Left lung (tissue), 14 donors: ENCODE results near the gene CARS1. TPM values are rescaled to one million over a fixed set of nuclear protein-coding genes. Genes with fewer than 3 reads are reported as not detected.

ENCODE experiments used
- ATAC-seq: fragments of 200-7000 bp; cut with Tn5 transposase; one replicate; pipeline ENCODE4 v1.9.1; 2020; ENCODE audit warnings: moderate library complexity
- DNase-seq, 4 donors: peaks; one replicate each; pipeline ENCODE4 v3.0.0-alpha.2; 2013 to 2020
- H3K27ac ChIP-seq, 2 donors: fragments of 200-600 bp; sonication (generic) in 1 of 2; one replicate each; pipeline versions ENCODE4 v1.5.0 to v1.8.0; 2020 to 2021
- H3K27me3 ChIP-seq, 2 donors: fragments of 200-600 bp; sonication (generic) in 1 of 2; one replicate each; pipeline versions ENCODE4 v1.5.0 to v1.8.0; 2020 to 2021
- H3K36me3 ChIP-seq, 2 donors: fragments of 200-600 bp; sonication (generic) in 1 of 2; one replicate each; pipeline versions ENCODE4 v1.5.0 to v1.8.0; 2020 to 2021
- H3K4me1 ChIP-seq, 2 donors: fragments of 200-600 bp; one replicate each; pipeline ENCODE4 v1.8.0; 2021
- H3K4me3 ChIP-seq, 2 donors: fragments of 200-600 bp; sonication (generic) in 1 of 2; one replicate each; pipeline versions ENCODE4 v1.5.0 to v1.8.0; 2020 to 2021; ENCODE audit warnings: mild to moderate bottlenecking in 1 of 2
- H3K9me3 ChIP-seq, 2 donors: fragments of 200-600 bp; sonication (generic) in 1 of 2; one replicate each; pipeline versions ENCODE4 v1.5.0 to v1.8.0; 2020 to 2021
- intact Hi-C, 2 donors: fragments of 100-400 bp; cut with DNase I; formaldehyde crosslinking; loops; one replicate each; pipeline versions ENCODE4 v1.11.2 to v1.14.2; 2022
- long read RNA-seq, 12 donors: library from polyadenylated mRNA in 2 of 12; unstranded in 2 of 12; transcript quantifications; one replicate each; pipeline ENCODE4 v2.0.0 and lab custom pipeline, GENCODE V29; 2019 to 2026
- polyA plus RNA-seq, 6 donors: library from polyadenylated mRNA; unstranded; fragments of 120-200 nt; gene quantifications; one replicate each; pipeline ENCODE4 v1.2.1, GENCODE V29; 2013; ENCODE audit not compliant: insufficient read length in 6 of 6
- total RNA-seq, 2 donors: library from RNA; stranded (reverse); fragmentation: NEBNext Ultra II Directional; extraction: Animal tissue kit (Norgen Biotek cat#: 25700); gene quantifications; one replicate each; pipeline ENCODE4 v1.2.1, GENCODE V29; 2021
- TF ChIP-seq, protein P1 (sequence below), 2 donors: fragments of 200-600 bp; sonication (generic) in 1 of 2; IDR thresholded peaks; one replicate each; pipeline versions ENCODE4 v1.5.0 to v1.8.0; 2021; ENCODE audit warnings: antibody characterized with exemption in 2 of 2
- donor health status: DM: no; HTN: yes; CAD: no.
- donor health status: DM: no; HTN: no; CAD: no.

CARS1 gene
- total RNA-seq: 10 to 100 TPM; 39.3 to 49.9 TPM
- 10 to 100 TPM; 28.3 to 36.6 (median 30.5) TPM for polyA plus RNA-seq
- long read RNA-seq, donor 1, partial matches to known transcripts: 5 of 7 reads
- long read RNA-seq, donor 1, other reads (novel, unspliced or antisense): 0 of 7 reads
- long read RNA-seq, donor 2, partial matches to known transcripts: 0 of 1 reads
- long read RNA-seq, donor 2, other reads (novel, unspliced or antisense): 0 of 1 reads
- long read RNA-seq, donor 3, partial matches to known transcripts: 0 of 1 reads
- long read RNA-seq, donor 3, other reads (novel, unspliced or antisense): 0 of 1 reads
- long read RNA-seq, donor 4, transcript CARS-203 (22 exons, 2,685 nt): major isoform, 6 of 21 reads
- long read RNA-seq, donor 4, partial matches to known transcripts: 11 of 21 reads
- long read RNA-seq, donor 4, other reads (novel, unspliced or antisense): 3 of 21 reads
- long read RNA-seq, donor 5, partial matches to known transcripts: 0 of 3 reads
- long read RNA-seq, donor 5, other reads (novel, unspliced or antisense): 0 of 3 reads
- long read RNA-seq, donor 6, partial matches to known transcripts: 0 of 1 reads
- long read RNA-seq, donor 6, other reads (novel, unspliced or antisense): 0 of 1 reads
- long read RNA-seq, donor 7, partial matches to known transcripts: 0 of 1 reads
- long read RNA-seq, donor 7, other reads (novel, unspliced or antisense): 0 of 1 reads
- long read RNA-seq, donor 8, partial matches to known transcripts: 0 of 5 reads
- long read RNA-seq, donor 8, other reads (novel, unspliced or antisense): 0 of 5 reads
- long read RNA-seq, donor 9: 0 reads
- long read RNA-seq, donor 10, transcript CARS-203 (22 exons, 2,685 nt): major isoform, 14 of 36 reads
- long read RNA-seq, donor 10, transcript CARS-201 (22 exons, 2,491 nt): minor isoform, 6 of 36 reads
- long read RNA-seq, donor 10, partial matches to known transcripts: 12 of 36 reads
- long read RNA-seq, donor 10, other reads (novel, unspliced or antisense): 2 of 36 reads
- long read RNA-seq, donor 11, partial matches to known transcripts: 11 of 14 reads
- long read RNA-seq, donor 11, other reads (novel, unspliced or antisense): 0 of 14 reads
- long read RNA-seq, donor 12, partial matches to known transcripts: 0 of 6 reads
- long read RNA-seq, donor 12, other reads (novel, unspliced or antisense): 0 of 6 reads

GRCh38 chr11:3057069-3057963, at the start of gene CARS1:
Gene CARS1 (minus strand): TSS chr11:3057423. CDS start chr11:3057367, 56 bp downstream.
- intact Hi-C loops: no loop called here
- Histone ChIP-seq H3K36me3 (peaks cover 0 to 13% of the 10 kb centered on the region in 2 donors), H3K27me3 (no peaks in the 10 kb centered on the region), H3K4me3 (peak within 1 kb of the TSS; percentile 78 to 87), H3K9me3 (no peaks in the 10 kb centered on the region), H3K27ac (peak within 1 kb of the TSS; percentile 37 to 89), H3K4me1 (peaks cover 5 to 44% of the 10 kb centered on the region in 2 donors)
- peak; percentile 99 for ATAC-seq
- TF ChIP-seq, protein P1, sequence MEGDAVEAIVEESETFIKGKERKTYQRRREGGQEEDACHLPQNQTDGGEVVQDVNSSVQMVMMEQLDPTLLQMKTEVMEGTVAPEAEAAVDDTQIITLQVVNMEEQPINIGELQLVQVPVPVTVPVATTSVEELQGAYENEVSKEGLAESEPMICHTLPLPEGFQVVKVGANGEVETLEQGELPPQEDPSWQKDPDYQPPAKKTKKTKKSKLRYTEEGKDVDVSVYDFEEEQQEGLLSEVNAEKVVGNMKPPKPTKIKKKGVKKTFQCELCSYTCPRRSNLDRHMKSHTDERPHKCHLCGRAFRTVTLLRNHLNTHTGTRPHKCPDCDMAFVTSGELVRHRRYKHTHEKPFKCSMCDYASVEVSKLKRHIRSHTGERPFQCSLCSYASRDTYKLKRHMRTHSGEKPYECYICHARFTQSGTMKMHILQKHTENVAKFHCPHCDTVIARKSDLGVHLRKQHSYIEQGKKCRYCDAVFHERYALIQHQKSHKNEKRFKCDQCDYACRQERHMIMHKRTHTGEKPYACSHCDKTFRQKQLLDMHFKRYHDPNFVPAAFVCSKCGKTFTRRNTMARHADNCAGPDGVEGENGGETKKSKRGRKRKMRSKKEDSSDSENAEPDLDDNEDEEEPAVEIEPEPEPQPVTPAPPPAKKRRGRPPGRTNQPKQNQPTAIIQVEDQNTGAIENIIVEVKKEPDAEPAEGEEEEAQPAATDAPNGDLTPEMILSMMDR (IDR thresholded peaks at IDR 0.05): no peak
- peak; percentile 91 to 99 (median 96) for DNase-seq

GRCh38 chr11:3105791-3106735, 48.8 kb upstream of the CARS1 start:
- no peak overlapping the region for H3K4me3 ChIP-seq
- H3K9me3 ChIP-seq: no peaks in the 10 kb centered on the region
- intact Hi-C loops: no loop called here
- TF ChIP-seq, protein P1 (IDR thresholded peaks at IDR 0.05): no peak
- no peak overlapping the region for H3K27ac ChIP-seq
- peaks cover 0 to 10% of the 10 kb centered on the region in 2 donors for H3K4me1 ChIP-seq
- no peaks in the 10 kb centered on the region for H3K27me3 ChIP-seq
- H3K36me3 ChIP-seq: peaks cover 0 to 67% of the 10 kb centered on the region in 2 donors
- DNase-seq (peak in 1 of 4 donors; percentile 48), ATAC-seq (no peak)

DNA sequence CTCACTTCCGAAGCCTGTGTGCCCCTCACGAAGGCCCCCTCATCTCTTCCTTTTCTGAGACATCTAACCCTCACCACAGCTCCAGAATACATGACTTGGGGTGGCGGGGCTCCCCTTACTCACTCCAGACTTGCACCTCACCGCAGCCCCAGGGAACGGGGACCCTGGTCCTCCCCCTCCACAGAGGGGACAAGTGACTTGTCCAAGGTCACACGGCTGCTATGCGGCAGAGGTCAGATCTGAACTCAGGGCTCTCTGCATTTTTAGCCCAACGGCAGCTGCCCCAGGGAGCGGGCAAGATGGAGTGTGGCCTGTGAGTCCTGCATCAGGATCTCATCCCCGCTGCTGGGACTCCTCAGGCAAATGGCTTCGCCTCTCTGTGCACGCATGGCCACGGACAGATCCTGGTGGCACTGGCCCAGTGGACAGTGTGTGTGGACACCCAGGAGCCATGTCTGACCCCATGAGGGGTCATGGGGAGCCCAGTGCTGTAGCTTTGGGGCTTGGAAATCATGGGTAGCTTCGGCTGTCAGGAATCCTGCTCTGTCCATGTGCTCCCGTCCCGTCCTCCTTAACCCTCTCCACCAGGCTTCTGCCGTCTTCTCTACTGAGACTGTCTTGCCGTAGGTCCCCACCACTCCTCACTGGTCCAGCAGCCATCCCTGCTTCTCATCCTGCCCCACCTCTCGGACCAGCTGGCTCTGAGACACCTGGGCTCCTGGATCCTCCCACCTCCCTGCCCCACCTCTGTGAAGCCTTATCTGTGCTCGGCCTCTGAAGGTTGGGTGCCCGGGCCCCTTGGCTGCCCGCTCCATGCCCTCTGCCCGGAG, 48.0 kb upstream of the CARS1 start:
- H3K4me3 ChIP-seq: no peak overlapping the region
- DNase-seq: peak in 2 of 4 donors; percentile 26 to 68
- TF ChIP-seq, protein P1 (IDR thresholded peaks at IDR 0.05): no peak
- no peak overlapping the region for H3K27ac ChIP-seq
- H3K36me3 ChIP-seq: peaks cover 0 to 71% of the 10 kb centered on the region in 2 donors
- intact Hi-C loops: no loop called here
- H3K4me1 ChIP-seq: peaks cover 0 to 12% of the 10 kb centered on the region in 2 donors
- no peaks in the 10 kb centered on the region for H3K9me3 ChIP-seq
- no peaks in the 10 kb centered on the region for H3K27me3 ChIP-seq
- no peak for ATAC-seq
